Right hindlimb (tissue), 1 donor: ENCODE results near the gene LHB.
"Not testable (repeated sequence)": the region's sequence is repeated elsewhere in the genome, so short reads cannot be mapped to it uniquely, and the experiment has no call there.

Experiments
- DNase-seq: peaks from one replicate; pipeline ENCODE4 v3.0.0-alpha.2; 2018

The LHB gene

DNA sequence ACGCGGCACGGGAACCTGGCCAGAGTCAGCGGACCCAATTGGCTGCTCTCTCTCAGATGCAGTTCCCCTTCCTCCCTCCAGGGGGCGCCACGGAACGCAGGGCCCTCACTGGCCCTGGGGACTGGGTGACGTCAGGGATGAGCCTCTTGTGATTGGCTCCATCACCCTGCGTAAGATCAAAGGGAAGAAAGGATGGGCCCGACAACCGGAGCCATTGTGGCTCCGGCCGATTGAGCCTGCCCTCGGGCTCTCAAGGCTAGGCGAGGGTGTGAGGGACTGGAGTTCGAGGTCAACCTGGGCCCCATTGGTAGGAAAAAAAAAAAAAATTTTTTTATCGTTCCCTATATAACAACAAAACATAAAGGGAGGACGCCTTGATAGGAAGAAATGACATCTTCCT, 19.9 kb upstream of the LHB start, which contains the start of gene CGB1:
TSS of gene CGB1 (minus strand) at position 81 of the 400 bp plus-strand sequence. CDS start 184 bp downstream, outside the sequence.
- not testable (repeated sequence) for DNase-seq

DNA sequence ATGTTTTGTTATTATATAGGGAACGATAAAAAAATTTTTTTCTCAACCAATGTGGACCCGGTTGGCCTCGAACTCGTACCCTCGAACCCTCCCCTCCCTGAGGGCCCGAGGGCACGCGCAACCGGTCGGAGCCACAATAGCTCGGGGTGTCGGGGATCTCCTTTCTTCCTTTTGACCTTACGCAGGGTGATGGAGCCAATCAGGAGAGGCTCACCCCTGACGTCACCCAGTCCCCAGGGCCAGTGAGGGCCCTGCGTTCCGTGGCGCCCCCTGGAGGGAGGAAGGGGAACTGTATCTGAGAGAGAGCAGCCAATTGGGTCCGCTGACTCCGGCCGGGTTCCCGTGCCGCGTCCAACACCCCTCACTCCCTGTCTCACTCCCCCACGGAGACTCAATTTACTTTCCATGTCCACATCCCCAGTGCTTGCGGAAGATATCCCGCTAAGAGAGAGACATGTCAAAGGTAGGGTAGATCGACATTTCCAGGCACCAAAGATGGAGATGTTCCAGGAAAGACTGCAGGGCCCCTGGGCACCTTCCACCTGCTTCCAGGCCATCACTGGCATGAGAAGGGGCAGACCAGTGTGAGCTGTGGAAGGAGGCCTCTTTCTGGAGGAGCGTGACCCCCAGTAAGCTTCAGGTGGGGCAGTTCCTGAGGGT, 14.9 kb upstream of the LHB start, which contains the start of gene CGB2:
TSS of gene CGB2 (plus strand) at position 249 of the 660 bp plus-strand sequence. CDS start at position 455, 206 bp downstream.
- not testable (repeated sequence) for DNase-seq

DNA sequence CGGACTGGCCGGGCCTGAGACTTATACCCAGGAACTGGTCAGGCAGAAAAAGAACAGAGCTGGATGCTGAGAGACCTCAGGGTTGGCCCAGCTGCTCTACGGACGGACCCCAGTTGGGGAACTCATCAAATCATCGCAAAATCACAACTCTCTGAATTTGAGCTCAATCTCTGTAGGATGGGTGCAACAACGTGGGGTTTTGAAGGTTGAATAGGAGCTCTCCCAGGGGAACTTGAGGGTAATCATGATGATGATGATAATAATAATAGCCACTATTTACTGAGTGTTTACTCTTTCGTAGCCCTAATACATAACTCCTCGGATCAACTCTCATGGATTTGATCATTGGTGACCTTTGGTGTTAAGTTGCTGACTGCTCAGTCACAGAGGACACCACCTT, 13.4 kb upstream of the LHB start:
- DNase-seq: not testable (repeated sequence)

DNA sequence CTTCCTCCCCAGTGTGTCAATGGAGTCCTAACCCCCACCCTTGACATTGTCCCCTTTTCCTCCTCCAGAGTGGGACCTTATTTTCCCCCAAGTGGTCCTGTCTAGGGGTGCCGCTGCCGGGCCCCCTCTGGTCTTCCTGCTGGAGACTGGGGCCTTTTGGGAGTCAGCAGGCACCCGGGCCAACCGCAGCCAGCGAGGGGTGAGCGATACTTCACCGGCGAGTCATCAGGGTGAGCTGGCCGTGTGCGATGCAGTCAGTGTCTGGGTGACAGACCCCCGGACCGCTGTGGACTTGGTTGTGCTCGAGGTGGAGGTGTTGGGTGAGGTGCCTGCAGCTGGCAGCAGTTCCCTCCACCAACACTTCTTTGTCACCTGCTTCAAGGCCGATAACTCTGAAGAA, 12.9 kb upstream of the LHB start:
- DNase-seq: not testable (repeated sequence)

DNA sequence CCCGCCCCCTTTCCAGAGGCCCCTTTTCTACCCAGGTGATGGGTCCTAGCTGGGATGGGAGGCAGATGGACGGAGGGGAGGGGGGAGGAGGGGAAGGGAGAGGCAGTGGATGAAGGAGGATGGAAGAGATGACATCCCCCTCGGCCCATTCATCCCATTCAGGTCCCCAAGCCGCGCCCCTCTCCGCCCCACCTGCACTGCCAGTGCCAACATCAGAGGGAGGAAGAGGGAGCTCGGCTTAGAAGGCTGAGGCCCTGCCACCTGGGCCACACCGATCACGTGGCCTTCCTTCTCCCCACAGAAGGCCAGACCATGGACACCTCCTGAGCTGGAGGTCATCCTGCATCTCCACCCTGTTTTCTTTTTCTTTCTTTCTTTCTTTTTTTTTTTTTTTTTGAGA, 11.8 kb upstream of the LHB start:
- not testable (repeated sequence) for DNase-seq

DNA sequence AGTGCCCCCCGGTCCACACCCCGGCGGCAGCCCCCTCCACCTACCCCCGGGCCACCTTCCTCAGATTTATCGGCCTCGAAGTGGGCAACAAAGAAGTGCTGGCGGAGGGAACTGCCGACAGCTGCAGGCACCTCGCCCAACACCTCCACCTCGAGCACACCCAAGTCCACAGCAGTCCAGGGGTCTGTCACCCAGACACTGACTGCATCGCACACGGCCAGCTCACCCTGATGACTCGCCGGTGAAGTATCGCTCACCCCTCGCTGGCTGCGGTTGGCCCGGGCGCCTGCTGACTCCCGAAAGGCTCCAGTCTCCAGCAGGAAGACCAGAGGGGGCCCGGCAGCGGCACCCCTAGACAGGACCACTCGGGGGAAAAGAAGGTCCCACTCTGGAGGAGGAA, 8.7 kb upstream of the LHB start:
- DNase-seq: not testable (repeated sequence)

DNA sequence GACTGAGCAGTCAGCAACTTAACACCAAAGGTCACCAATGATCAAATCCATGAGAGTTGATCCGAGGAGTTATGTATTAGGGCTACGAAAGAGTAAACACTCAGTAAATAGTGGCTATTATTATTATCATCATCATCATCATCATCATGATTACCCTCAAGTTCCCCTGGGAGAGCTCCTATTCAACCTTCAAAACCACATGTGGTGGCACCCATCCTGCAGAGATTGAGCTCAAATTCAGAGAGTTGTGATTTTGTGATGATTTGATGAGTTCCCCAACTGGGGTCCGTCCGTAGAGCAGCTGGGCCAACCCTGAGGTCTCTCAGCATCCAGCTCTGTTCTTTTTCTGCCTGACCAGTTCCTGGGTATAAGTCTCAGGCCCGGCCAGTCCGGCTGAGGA, 8.2 kb upstream of the LHB start:
- DNase-seq: not testable (repeated sequence)

DNA sequence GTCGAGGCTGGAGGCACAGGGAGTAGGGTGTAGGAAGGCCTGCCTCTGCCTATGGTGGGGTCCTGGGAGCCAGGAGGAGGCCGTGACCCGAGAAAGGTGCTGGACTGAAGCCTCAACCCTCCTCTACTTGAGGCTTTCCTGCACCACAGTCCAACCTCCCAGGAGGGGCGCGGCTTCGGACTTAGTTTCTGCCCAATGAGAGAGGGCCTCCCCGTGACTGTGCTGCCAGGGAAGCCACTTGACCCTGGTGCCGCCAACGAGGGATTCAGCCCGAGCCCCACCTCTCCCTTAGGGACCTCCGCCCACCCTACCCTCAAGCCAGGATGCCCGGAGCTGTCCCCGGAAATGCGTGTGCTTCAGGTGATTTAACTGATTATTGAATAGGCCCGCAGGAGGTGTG, 7.3 kb upstream of the LHB start, which contains the start of gene CGB3:
TSS of gene CGB3 (minus strand) at position 101 of the 400 bp plus-strand sequence. CDS start 362 bp downstream, outside the sequence.
- not testable (repeated sequence) for DNase-seq

DNA sequence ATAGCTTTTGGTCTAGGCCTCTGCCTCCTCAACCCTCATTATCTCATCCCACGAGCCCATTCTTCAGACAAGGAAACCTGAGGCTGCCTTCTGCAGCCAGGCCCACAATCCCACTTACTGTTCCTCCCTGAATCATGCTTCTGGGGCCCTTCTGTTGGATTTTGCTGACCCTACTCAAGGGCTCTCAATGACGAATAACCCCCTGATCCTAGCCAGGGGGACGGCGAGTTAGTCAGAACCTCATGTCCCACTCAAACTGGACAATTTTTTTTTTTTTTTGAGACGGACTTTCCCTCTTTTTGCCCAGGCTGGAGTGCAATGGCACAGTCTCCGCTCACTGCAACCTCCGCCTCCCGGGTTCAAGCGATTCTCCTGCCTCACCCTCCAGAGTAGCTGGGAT, 5.2 kb upstream of the LHB start:
- no peak for DNase-seq

DNA sequence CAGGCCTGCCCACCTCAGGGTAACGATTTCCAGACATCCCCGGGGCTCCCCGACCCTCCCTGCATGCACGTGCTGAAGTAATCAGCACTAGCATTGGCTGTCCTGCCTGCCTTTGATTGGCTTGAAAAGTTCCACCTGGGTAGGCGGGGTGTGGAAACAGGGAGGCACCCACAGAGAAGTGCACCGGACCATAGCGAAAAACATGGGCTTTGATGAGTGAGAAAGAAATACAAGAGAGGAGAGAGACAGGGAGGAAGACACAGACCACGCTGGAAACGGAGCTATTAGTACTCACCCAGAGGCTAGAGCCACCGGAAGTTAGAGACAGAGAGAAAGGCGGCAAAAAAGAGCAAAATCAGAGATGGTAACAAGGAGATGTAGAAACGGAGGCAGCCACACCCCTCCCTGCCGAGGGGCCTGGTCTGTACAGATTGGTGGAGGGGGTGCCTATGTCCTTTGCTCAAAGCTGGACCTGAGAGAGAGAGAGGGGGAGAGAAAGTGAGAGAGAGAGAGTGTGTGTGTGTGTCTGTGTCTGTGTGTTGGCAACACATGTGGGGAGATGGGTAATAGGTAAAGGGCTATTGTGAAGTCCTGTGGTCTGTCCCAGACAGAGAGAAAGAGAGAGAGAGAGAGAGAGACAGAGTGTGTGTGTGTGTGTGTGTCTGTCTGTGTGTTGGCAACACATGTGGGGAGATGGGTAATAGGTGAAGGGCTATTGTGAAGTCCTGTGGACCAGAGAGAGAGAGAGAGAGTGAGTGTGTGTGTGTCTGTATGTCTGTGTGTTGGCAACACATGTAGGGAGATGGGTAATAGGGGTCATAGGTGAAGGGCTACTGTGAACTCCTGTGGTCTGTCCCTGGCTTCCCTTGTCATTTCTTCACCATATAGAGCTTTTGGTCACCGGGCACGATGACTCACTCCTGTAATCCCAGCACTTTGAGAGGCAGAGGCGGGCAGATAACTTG, 4.3 kb upstream of the LHB start:
- DNase-seq: no peak

DNA sequence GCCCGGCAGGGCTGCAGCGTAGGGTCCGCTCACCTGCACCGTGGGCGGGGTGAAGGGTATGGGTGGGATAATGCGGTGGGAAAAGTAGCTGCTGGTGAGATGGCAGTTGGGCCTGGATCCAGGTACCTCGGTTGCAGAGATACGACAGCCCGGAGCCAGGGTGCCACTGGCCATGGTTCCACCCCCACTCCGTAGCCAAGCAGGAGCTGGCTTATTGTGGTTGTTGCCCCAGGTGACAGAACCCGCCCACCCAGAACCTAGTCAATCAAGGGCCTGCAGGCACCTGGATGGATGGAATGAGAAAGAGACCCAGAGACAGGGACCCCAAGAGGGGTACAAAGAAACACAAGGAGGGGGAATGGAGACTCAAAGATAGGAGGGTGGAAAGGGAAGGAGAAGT, 3.5 kb upstream of the LHB start:
- no peak for DNase-seq

DNA sequence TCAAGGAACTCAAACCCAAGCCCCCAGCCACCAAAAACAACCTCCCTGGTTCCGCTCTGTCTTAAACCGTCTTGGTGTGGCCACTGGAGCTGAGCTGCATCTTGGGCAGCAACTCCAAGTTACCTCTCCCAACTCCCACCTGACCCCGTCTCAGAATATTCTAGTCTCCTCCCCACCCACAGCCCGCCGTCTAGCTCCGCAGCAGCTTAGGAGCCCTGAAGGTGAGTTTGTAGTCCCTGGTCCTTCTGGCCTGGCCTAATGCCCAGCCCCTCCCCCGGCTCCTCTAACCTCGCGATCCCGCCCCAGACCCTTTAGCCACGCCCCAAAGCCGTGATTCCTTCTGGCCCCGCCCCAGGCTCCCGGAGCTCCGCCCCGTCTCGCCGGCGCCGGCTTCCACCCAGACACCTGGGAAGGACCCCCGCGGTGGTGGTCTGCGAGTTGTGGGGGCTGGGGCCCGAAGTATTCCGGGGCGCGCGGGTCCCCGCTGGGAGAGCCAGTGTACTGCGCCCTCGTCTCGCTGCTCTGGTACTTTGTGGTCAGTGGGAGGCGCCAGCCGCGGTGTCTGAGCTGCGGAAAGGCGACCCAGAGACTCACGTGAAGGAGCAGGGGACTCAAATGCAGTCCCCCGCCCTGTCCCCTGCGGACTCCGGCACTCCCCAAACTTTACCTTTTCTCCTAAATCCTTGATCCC, 2.5 kb upstream of the LHB start:
- peak; percentile 43 for DNase-seq

DNA sequence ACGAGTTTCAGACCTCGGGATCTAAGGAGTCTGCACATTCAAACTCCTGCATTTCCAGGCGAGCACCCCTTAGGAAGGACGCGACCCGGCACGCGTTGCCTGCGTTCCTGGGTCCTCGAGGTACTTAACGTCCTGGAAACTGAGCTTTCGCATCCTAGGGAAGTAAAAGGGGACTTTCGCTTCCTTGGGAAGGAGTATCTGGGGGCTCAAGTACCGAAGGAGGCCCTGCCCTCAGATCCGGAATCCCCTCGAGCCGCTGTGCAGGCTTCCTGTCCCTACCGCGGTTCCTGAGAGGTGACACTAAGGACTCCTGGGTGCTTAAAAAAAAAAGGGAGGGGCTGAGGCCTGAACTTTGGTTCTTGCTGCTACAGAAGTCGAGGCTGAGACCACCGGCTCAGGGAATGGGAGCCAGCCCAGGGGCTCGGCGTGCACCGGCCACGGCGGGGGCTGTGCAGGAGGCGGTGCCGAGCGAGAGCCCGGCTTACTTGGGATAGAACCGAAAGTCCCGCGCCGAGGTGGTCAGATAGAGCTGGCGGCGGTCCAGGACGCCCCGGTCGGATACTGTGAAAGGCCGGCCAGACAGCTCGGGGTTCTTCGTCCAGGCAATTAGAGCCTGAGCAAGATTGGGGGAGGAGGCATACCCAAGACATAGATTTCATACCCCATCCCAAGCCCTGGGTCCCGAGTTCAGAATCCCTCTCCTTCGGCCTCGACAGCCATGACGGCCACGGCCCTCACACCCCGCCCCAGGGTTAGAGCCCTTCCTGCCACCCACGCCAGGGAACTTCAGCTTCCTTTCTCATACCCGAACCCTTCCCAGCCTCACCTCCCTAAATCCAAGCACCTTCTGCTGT, 1.7 kb upstream of the LHB start:
- DNase-seq: not testable (repeated sequence)

DNA sequence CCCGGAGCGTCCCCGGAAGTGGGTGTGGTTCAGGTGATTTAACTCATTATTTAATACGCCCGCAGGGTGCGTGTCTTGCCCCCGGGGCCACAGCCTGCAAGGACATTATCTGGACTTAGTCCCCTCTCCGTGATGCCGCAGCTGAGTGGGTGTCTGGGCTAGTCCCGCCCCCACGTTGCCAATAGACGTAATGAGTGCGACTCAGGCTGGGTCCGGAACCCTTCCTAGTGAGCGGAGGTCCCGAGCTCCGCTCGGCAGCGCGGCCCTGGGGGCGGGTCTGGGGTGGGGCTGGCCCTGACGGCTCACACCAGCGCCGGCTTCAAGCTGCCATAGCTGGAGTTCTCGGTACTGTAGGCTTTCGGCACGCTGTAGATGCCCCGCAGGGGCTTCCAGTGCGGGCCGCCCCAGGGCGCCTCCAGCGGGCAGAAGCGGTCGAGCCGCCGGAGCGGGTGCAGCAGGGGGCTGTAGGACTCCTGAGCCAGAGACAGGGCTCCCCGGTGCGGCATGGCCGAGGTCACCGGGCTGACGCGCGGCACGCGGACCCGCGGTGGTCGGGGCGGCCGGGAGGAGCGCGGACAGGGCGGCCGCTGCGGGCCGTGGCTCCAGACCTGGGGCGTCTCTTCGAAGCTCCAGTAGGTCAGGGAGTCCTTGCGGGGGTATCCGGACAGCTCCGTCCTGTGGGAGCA, 918 bp upstream of the LHB start:
- DNase-seq: peak; percentile 57

DNA sequence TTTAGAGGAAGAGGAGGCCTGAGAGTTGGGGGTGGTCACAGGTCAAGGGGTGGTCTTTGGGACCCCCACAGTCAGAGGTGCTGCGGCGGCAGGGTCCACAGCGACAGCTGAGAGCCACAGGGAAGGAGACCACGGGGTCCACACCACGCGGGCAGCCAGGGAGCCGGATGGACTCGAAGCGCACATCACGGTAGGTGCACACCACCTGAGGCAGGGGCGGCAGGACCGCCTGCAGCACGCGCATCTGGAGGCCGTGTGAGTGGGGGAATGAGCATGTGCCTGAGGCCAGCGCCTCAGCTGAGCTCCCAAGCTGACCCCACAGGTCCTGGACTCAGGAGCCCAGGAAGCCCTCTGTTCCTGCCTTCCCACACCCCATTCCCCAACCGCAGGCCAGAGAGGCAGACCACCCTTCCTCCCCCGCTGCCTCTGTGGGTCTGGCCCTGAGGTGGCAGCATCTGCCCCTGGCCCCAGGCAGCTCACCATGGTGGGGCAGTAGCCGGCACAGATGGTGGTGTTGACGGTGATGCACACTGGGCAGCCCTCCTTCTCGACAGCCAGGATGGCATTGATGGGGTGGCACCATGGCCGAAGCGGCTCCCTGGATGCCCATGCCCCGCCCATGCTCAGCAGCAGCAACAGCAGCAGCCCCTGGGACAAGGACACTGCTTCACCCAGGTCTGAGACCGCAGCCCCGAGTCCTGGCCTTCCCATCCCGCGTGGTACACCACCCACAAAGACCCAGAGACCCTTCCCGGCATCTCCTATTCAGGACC, 638 bp downstream of the LHB start:
- DNase-seq: no peak

DNA sequence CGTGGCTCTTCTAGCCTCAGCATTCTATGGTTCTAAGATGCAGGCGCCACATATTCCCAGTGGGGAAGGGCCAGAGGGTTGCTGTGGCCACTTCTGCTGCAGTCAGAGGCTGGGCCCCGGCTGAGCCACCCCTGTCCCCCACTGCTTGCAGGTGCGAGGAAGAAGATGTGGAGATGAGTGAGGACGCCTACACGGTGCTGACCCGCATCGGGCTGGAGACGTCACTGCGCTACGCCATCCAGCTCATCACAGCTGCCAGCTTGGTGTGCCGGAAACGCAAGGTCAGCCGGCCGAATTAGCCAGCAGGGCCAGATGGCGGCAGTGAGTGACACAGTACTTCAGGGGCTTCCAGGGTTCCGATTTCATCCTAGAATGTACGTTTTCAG, 2.0 kb downstream of the LHB start:
- no peak for DNase-seq

DNA sequence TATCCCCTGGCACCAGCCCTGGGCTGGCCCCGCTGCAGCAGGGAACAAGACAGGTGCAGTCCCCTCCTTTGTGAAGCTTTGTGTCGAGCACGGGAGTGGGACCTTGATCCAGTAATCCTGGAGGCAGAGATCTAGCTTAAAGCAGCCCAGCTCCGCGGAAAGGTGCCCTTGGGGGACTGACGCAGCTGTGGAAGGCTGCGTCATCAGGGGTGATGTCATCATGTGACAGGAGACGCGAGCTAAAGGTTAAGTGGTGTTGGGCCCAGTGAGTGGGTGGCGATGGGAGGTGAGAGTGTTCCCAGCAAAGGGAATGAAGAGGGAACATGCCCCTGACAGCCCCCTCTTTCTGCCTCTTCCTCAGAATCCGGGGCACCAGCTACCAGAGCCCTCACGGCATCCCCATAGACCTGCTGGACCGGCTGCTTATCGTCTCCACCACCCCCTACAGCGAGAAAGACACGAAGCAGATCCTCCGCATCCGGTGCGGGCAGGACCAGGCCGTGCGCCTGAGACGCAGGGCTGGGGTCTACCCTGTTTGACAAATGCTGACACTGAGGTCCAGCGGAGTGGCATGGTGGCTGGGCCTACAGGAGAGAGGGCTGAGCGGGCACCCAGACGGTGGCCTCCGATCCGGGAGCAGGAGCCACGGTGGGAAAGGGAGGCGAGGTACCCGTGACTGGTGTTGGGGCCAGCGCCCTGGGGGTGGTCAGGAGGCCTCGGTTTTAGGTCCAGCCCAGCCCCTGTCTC, 2.6 kb downstream of the LHB start:
- DNase-seq: no peak

DNA sequence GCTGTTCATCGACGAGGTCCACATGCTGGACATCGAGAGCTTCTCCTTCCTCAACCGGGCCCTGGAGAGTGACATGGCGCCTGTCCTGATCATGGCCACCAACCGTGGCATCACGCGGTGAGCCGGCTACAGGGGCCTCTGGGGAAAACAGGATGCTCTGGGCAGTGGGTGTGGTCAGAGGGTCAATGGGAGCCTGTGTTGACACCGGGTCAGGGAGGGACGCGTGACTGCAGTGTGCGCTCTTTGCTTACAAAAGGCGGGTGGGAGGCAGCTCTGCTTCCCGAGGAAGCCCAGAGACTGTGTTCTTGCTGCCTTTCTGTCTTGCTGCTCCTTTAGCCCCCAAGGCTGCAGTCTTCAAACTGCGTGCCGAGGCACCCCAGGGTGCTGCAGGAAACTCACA, 5.7 kb downstream of the LHB start:
- DNase-seq: no peak

DNA sequence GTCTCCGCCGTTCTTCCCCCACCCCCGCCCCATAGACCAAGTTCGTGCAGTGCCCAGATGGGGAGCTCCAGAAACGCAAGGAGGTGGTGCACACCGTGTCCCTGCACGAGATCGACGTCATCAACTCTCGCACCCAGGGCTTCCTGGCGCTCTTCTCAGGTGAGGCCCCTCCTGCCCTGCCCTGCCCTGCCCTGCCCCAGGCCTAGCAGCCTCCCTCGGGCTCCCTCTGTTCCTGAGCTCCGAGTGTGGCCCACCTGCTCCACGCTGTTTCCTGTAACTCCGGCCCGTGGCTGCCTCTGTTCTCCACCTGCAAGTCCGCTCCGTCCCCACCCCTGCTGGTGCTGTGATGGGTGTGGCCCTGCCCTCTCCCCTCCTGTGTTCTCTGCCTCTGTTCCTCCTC, 6.4 kb downstream of the LHB start:
- no peak for DNase-seq

DNA sequence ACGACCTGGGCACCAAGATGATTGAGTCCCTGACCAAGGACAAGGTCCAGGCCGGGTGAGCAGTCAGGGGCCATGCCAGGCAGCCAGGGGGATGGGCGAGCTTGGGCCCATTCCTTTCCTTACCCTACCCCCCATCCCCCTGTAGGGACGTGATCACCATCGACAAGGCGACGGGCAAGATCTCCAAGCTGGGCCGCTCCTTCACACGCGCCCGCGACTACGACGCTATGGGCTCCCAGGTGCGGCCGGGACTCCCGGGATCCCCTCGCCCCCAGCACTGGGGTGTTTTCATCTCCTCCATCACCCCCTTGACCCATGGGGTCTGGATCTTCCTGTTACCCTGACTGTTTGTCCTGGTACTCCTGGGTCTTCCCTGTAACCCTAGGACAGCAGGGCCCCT, 7.1 kb downstream of the LHB start:
- no peak for DNase-seq
